GM08714 (cell line): ENCODE data around the gene ZNF311.
"Not testable (repeated sequence)": the region's sequence is repeated elsewhere in the genome, so short reads cannot be mapped to it uniquely, and the experiment has no call there.

ENCODE experiments used
- H3K4me3 ChIP-seq: fragments of 200-500 bp; sonication (Bioruptor generic); 2 replicates; pipeline ENCODE4 v1.5.1; 2014; ENCODE audit warnings: mild to moderate bottlenecking, low read length, inconsistent platforms
- ZNF274 ChIP-seq: IDR thresholded peaks from 2 replicates; pipeline ENCODE4 v1.6.1; 2012; ENCODE audit warnings: mild to moderate bottlenecking, low read depth, low read length

Gene ZNF311

DNA sequence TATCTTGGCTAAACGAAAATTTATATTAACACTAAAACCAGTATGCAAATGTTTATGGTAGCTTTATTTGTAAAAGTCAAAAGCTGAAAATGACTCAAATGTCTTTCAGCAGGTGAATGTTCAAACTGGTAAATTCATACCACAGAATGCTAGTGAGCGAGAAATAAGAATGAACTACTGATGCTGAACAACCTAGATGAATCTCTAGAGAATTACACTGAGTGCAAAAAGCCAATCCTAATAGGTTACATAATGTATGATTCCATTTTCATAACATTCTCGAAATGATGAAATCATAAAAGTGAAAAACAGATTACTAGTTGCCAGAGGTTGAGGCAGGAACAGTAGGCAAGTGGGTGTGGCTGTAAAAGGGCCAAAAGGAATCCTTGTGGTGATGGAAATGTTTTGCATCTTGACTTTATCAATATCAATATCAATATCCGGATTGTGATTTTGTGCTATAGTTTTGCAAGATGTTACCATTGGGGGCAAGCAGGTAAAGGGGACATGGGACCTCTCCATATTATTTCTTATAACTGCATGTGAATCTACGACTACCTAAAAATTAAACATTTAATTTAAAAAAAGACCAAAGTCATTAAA, 26.1 kb downstream of the ZNF311 start:
- no peak overlapping the region for H3K4me3 ChIP-seq
- no peak for TF ChIP-seq ZNF274

DNA sequence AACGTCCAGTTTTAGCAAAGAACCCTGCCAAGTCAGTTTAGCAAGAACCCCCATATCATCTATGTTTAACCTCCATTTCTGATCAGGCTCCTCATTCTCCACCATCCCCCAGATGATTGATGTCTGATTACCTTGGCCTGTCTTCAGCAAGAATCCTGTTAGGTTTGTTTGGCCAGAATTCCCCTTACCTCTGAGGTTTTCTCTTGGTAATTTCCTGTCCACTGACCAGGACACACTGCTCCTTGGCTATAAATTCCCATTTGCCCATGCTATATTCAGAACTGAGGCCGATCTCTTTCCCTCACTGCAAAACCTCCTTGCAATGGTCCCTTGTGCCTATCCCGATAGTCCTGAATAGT, 27.0 kb downstream of the ZNF311 start:
- no peak overlapping the region for H3K4me3 ChIP-seq
- no peak for TF ChIP-seq ZNF274

DNA sequence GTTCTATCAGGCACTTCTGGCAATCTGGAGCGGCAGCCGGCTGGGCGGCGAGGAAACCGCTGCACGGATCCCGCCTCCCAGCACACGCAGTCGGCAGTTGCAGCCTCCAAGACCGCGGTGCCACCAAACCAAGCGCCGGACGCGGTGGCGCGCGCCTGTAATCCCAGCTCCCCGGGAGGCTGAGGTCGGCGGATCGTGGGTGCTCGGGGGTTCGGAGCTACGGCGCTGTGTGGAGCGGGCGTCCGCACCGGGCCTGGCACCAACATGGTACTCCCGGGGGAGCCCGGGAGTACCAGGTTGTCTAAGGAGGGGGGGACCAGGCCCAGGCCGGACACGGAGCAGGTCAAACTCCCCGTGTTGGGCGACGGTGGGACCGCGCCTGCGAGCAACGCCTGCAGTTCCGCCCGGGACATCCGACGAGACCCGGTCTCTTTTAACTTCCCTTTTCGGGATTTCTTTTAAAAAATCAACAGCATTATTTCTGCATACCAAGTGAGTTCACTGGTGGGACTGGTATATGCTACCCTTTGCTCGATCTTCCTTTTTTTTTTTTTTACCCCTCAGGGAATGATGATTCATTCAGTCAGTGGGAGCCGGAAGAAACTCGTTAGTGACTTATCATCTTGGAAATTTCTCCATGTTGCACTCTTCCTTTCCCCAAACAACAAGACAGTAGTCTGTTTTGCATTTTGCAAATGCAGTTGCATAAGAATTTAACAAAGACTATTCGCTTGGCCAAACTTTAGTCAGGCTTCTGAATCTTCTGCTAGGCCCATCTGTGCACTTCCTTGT, 27.6 kb downstream of the ZNF311 start:
- no peak overlapping the region; the same call in 1 of the 2 replicates for H3K4me3 ChIP-seq
- no peak for TF ChIP-seq ZNF274

DNA sequence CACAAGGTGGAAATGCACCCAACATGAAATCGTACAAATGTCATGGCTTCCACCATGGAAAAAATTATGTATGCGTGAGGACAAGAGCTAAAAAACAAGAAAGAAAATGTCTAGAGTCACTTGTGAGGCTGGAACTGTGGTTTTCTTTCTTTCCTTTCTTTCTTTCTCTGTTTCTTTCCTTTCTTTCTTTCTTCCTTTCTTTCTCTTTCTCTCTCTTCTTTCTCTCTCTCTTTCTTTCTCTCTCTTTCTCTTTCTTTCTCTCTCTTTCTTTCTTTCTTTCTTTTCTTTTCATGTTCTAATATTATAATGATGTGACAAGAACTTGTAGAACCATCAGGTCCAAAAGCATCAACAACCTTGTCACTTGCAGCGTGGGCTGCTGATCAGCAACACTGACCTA, 28.4 kb downstream of the ZNF311 start:
- TF ChIP-seq ZNF274: no peak
- H3K4me3 ChIP-seq: no peak overlapping the region

DNA sequence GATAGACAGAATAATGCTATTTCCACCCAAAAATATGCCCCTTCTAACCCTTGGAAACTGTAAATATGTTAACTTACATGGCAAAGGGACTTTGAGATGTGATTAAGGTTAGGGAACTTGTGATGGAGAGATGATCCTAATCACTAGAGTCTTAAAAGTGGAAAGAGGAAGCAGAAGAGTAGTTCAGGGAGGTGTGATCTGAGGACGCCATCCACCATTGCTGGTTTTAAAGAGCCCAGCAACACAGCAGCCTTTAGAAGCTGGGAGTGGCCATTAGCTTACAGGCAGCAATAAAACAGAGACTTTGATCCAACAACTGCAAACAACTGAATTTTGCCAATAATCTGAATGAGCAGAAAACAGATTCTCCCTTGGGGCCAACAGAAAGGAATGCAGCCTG, 30.6 kb downstream of the ZNF311 start:
- no peak for TF ChIP-seq ZNF274
- H3K4me3 ChIP-seq: no peak overlapping the region

DNA sequence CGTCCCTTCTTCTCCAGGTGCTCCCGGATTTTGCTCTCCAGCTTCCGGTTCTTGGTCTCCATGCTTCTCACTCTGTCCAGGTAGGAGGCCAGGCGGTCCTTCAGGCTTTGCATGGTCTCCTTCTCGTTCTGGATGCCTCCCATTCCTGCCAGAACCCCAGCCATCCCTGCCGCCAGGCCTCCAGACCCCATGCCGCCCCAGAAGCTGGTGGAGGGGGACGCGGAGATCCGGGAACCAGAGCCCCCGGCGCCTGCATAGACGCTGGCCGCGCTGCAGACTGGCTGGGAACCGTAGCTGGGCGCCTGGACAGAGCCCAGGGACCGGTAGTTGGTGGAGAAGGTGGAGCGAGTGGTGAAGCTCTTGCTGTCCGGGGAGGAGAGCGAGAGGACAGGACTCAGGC, 35.1 kb downstream of the ZNF311 start:
- not testable (repeated sequence) for H3K4me3 ChIP-seq

DNA sequence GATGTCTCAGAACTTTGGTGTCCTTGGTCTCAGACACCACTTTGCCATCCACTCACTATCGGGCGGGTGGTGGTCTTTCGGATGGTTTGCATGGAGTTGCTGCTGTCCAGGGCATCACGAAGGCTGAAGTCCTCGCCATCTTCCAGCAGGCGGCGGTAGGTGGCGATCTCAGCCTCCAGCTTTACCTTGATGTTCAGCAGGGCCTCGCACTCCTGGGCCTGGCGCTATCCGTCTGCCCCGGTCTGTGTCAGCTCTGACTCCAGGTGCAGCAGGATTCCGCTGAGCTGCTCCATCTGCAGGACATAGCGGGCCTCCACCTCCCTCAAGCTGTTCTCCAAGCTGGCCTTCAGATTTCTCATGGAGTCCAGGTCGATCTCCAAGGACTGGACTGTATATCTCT, 36.0 kb downstream of the ZNF311 start:
- H3K4me3 ChIP-seq: no peak overlapping the region
- no peak for TF ChIP-seq ZNF274

DNA sequence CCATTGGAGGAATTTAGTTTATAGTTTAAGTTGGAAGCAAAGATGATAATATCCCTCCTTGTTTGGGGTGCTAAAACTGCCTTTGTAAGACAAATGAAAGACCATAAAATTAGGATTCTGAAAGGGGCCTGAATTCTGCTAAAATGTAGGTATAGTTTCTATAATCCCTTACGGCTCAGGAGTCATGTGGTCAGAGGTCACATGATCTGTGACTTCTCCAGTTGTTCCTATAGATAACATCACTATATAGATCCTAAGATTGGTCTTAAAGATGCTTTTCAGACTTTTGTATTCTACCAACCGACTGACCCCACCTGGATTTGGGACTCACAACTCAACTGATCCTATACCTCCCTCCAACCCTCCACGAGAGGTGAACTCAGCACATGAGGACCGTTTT, 36.6 kb downstream of the ZNF311 start:
- H3K4me3 ChIP-seq: no peak overlapping the region
- no peak for TF ChIP-seq ZNF274

DNA sequence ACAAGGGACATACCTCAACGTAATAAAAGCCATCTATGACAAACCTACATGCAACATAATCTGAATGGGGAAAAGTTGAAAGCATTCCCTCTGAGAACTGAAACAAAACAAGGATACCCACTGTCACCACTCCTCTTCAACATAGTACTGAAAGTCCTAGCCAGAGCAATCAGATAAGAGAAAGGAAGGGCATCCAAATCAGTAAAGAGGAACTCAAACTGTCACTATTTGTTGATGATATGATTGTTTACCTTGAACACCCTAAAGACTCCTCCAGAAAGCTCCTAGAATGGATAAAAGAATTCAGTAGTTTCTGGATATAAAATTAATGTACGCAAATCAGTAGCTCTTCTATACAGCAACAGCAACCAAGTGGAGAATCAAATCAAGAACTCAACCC, 39.4 kb downstream of the ZNF311 start:
- TF ChIP-seq ZNF274: no peak
- no peak overlapping the region for H3K4me3 ChIP-seq

DNA sequence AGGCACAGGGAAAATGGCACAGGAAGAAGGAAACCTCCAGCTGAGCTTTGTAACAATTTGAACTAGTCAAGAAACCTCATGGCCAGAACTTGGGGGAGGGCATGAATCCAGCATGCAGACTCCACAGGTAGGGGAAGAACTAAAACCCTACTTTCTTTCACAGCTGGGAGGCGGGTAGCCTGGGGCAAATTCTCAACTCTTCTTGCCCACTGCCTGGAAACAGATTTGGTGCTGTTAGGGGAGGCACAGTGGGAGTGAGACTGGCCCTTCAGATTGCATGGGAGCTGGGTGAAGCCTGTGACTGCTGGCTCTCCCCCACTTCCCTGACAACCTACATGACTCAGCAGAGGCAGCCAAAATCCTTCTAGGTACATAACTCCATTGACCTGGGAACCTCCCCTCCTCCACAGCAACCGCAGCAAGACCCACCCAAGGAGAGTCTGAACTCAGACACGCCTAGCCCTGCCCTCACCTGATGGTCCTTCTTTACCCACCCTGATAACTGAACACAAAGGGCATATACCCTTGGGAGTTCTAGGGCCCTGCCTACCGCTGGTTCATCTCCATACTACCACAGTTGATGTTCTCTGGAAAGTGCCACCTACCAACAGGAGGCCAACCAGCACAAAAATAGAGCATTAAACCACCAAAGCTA, 44.1 kb downstream of the ZNF311 start:
- TF ChIP-seq ZNF274: no peak

DNA sequence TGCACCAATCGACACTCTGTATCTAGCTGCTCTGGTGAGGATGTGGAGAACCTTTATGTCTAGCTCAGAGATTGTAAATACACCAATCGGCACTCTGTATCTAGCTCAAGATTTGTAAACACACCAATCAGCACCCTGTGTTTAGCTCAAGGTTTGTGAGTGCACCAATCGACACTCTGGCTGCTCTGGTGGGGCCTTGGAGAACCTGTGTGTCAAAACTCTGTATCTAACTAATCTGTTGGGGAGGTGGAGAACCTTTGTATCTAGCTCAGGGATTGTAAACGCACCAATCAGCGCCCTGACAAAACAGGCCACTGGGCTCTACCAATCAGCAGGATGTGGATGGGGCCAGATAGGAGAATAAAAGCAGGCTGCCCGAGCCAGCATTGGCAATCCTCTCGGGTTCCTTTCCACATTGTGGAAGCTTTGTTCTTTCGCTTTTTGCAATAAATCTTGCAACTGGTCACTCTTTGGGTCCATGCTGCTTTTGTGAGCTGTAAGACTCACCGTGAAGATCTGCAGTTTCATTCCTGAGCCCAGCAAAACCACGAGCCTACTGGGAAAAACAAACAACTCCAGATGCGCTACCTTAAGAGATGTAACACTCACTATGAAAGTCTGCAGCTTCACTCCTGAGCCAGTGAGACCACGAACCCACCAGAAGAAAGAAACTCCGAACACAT, 46.4 kb downstream of the ZNF311 start:
- not testable (repeated sequence) for H3K4me3 ChIP-seq

More for the DNA sequence above, 44.1 kb downstream of the ZNF311 start:
- H3K4me3 ChIP-seq: no peak overlapping the region

DNA sequence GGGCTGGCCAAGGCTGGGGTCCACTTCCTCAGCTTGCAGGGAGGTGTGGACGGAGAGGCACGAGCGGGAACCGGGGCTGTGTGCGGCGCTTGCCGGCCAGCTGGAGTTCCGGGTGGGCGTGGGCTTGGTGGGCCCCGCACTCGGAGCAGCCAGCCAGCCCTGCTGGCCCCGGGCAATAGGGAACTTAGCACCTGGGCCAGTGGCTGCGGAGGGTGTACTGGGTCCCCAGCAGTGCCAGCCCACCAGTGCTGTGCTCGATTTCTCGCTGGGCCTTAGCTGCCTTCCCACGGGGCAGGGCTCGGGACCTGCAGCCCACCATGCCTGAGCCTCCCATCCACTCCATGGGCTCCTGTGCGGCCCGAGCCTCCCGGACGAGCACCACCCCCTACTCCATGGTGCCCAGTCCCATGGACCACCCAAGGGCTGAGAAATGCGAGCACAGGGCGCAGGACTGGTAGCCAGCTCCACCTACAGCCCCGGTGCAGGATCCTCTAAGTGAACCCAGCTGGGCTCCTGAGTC, 47.3 kb downstream of the ZNF311 start:
- not testable (repeated sequence) for H3K4me3 ChIP-seq

DNA sequence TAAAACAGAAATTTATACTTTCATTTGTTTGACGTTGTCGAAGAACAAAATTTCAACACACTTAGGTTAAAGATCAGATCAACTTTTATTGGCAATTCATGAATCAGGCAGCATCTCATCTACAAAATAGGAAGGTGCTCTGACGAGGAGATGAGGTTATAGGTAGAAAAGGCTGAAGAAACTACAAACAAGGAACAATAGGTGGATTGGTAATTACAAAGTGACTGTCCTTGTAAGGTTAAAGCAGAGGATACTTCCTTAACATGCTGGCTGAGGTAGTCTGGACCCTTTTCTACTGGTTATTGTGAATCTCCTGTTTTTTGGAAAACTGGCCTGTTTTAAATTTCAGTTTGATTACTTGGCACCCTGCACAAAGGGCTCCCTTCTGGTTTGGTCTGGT, 48.8 kb downstream of the ZNF311 start:
- no peak overlapping the region for H3K4me3 ChIP-seq
- TF ChIP-seq ZNF274: no peak

DNA sequence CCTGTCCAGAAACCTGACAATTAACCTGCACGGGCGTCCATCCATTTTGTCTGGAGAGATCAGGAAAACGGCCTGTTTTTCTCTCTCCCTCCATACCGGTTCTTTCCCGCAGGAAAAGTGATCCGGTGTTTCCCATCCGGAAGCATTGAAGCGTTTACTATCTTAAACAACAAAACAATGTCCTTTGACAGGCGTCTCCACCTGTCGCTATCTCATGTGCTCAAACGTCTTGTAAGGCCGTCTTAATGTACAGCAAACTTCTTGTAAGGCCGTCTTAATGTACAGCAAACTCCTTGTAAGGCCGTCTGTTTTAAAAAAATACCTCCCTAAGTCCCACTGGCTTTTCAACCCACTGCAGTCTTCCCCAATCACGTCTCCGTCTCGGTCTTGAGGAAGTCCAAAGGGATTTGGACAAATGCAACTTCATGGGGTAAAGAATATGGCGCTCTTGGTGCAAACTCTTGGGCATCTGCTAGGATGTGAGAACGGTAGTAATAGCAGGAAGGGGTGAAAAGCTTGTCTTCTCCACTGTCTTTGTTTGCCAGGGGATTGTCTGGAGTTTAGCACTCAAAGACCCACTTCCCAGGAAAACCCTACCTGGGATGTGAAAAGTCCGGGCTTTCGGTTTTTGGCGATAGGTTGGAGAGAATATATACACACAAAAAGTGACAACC, 51.4 kb downstream of the ZNF311 start:
- peak overlapping the region; percentile 94 for H3K4me3 ChIP-seq

More for the DNA sequence above, 51.4 kb downstream of the ZNF311 start:
- TF ChIP-seq ZNF274: no peak
